ENCODE measurements around the gene TRIO.

DNA sequence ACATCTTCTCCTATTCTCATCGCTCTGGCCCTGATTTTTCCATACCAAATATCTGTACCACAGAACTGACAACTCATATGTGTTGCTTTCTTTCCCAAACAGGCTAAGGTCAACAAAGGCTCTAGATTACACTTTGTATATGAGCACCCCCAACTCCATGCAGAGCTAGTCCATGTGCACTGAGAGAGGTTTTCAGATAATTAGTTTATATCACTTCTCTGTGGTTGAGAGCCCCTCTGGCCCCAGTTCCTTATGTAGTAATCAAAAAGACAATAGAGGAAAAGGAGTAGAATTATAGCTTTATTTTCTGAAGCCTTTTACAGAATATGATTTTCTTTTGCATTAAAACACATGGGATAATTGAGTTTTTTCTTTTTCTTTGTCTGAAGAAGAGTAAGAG is 120.0 kb downstream of the TRIO start:
- TF ChIP-seq, protein P1, sequence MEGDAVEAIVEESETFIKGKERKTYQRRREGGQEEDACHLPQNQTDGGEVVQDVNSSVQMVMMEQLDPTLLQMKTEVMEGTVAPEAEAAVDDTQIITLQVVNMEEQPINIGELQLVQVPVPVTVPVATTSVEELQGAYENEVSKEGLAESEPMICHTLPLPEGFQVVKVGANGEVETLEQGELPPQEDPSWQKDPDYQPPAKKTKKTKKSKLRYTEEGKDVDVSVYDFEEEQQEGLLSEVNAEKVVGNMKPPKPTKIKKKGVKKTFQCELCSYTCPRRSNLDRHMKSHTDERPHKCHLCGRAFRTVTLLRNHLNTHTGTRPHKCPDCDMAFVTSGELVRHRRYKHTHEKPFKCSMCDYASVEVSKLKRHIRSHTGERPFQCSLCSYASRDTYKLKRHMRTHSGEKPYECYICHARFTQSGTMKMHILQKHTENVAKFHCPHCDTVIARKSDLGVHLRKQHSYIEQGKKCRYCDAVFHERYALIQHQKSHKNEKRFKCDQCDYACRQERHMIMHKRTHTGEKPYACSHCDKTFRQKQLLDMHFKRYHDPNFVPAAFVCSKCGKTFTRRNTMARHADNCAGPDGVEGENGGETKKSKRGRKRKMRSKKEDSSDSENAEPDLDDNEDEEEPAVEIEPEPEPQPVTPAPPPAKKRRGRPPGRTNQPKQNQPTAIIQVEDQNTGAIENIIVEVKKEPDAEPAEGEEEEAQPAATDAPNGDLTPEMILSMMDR (IDR thresholded peaks at IDR 0.05; ENCODE audit: insufficient read depth, low read length, poor library complexity, severe bottlenecking): no peak
- no peak for TF ChIP-seq EZH2phosphoT487 (conservative IDR thresholded peaks at IDR 0.05; ENCODE audit: low read length)
